ENCODE measurements around the gene ENOX1.
"Not testable (repeated sequence)": the region's sequence is repeated elsewhere in the genome, so short reads cannot be mapped to it uniquely, and the experiment has no call there.

The ENOX1 gene

GRCh38 chr13:43205416-43205815 lies 581.4 kb downstream of the ENOX1 start:
- DNase-seq (ENCODE audit: low spot score), result no peak

DNA sequence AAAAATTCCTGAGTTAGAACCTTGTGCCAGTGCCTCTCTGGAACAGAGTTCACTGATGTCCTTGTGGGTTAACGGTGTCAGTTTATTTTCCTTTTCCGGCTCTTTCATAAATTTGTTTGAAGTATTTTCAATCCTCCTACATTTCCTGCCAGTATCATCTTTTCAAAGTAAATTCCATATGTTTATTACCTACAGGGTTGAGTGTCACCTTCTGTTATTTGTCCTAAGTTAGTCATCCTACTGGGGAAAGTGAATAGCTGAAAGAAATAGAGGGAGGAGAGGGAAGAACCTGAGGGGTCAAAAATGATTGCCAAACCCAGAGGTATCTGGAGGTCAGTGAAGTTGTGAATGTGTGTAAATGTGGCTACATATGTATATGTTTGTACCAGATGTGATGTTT lies 582.2 kb downstream of the ENOX1 start:
- no peak for DNase-seq (ENCODE audit: low spot score)

DNA sequence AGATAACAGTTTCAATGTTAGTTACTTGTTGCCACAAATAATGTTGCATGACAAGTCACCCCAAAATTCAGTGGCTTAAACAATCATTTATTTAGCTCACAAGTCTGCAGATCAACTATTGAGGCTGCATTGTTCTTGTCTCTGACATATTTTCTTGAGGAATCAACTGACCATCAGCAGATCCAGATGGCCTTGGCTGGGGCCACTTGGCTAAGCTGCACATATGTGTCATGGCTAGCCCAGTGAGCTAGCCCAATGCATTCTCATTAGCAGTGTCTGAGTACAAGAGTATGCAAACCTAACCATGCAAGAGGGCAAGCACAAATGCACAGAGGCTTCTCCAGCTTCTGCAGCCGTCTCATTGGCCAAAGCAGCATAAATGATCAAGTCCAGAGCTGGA lies 583.0 kb downstream of the ENOX1 start:
- no peak for DNase-seq (ENCODE audit: low spot score)

- DNase-seq (ENCODE audit: low spot score), result no peak
Measured at GRCh38 chr13:43200736-43201135, 586.0 kb downstream of the ENOX1 start.

DNA sequence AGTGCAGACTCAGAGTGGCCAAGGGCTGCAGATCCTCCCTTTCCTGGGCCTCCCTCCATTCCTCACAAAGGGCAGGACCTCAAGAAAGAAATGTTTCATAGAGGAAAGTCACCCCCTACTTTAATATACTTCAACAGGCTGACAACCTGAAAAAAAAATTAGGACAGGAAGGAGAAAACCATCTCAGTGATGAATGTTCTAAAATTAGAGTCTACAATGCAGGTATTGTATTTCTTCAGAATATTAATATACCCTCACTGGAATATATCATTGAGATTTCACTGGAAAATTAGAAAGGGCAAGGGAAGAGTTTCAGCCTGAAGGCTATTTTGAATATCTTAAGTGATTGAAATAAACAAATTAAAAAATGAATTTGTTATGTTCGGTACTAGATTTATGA lies 586.5 kb downstream of the ENOX1 start:
- no peak for DNase-seq (ENCODE audit: low spot score)

DNA sequence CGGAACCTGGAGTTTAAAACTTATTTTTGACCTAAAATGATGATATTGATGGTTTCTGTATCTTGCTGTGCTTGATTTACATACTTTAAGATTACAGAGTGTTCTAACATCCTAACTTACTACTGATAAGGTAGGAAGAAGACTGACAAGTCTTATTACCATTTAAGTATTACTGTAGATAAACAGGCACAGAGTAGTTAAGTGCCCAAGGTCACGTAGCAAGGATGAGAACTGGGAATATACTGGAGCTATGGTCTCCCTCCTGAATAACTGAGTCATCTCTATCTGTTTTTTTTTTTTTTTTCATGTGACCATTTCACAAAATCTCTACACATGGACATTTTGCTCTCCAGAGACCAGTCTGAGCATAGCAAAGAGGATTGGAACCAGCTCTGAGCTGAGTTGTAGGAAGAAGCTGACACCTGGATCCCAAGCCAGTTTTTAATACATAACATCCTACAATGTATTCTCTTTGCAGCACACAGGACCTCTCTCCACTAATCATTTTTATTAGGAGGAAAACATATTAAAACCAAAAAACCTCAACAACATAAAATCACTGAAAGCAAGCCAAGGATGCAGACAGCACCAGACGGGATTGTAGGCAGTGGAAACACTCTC lies 589.9 kb downstream of the ENOX1 start:
- no peak for DNase-seq (ENCODE audit: low spot score)

DNA sequence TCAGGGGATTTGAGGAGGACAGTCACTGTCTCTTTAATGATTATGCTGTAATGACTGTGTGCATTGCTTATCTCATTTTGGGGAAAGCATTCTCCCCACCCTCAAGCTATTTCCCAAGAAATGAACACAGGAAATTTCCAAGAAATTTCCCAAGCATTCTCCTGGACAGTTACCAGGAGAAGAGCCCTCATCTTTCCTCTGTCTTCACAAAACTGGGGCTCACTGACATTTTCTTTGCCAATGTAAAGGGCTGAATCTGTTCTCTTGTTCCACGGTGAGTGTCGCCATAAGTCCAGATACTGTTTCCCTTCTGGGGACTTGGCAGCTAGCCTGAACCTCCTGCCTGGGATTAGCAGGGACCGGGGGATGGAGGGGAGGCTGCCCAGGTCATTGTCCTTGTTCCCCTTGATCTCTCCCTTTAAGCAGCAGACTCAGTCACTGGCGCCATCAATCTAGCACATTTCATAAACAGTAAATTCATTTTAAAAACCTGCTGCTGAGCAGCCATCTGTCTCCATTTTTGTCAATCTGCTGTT lies 590.6 kb downstream of the ENOX1 start:
- DNase-seq (ENCODE audit: low spot score), result no peak

DNA sequence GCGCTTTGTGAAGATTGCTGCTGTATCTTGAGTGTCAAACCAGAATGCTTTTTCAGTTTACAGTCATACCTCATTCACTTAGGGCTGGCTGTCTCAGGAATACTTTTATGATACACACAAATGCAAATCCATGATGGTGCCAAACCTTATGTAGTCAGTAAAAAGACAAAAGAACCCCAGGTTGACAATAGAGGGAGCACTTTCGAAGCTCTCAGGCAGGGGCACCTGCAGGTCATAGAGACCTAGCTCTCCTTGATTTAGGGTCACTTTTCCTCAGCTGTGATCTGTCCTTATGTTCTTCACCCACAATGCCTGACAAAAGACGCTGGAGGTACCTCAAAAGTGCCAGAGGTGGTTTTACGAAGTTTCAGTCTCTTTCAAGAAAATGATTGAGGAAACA lies 591.2 kb downstream of the ENOX1 start:
- DNase-seq (ENCODE audit: low spot score), result no peak

- no peak for DNase-seq (ENCODE audit: low spot score)
Measured at GRCh38 chr13:43195112-43195511, 591.7 kb downstream of the ENOX1 start.

GRCh38 chr13:43193789-43194420 lies 592.9 kb downstream of the ENOX1 start:
- no peak for DNase-seq (ENCODE audit: low spot score)

- DNase-seq (ENCODE audit: low spot score), result no peak
Measured at GRCh38 chr13:43191546-43191945, 595.2 kb downstream of the ENOX1 start.

GRCh38 chr13:43185226-43185625 lies 601.5 kb downstream of the ENOX1 start:
- no peak for DNase-seq (ENCODE audit: low spot score)

DNA sequence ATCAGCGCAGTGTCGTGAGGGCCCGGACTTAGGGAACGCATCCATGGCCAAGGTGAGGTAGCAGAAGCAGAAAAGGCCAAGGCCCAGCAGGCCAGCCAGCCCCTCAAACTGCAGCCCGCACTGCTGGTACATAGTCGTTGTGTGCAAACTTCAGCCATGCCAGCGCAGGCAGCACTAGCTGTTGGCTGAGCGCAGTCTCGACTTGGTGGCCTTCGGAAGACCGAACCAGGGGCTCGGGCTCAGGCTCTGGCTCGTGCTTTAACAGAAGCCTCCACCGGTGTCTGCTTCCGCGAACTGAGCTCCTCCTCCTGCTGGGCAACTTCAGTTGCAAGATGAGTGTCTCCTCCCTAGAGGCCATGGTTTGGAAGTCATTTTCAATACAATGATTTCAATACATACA lies 605.9 kb downstream of the ENOX1 start:
- DNase-seq (ENCODE audit: low spot score), result no peak

GRCh38 chr13:43180036-43180660 lies 606.6 kb downstream of the ENOX1 start:
- no peak for DNase-seq (ENCODE audit: low spot score)

- DNase-seq (ENCODE audit: low spot score), result no peak
Measured at GRCh38 chr13:43171489-43171888, 615.3 kb downstream of the ENOX1 start.

GRCh38 chr13:43170506-43170905 lies 616.3 kb downstream of the ENOX1 start:
- DNase-seq (ENCODE audit: low spot score), result no peak

GRCh38 chr13:43168434-43168833 lies 618.3 kb downstream of the ENOX1 start:
- not testable (repeated sequence) for DNase-seq (ENCODE audit: low spot score)

GRCh38 chr13:43167731-43168130 lies 619.0 kb downstream of the ENOX1 start:
- no peak for DNase-seq (ENCODE audit: low spot score)

DNA sequence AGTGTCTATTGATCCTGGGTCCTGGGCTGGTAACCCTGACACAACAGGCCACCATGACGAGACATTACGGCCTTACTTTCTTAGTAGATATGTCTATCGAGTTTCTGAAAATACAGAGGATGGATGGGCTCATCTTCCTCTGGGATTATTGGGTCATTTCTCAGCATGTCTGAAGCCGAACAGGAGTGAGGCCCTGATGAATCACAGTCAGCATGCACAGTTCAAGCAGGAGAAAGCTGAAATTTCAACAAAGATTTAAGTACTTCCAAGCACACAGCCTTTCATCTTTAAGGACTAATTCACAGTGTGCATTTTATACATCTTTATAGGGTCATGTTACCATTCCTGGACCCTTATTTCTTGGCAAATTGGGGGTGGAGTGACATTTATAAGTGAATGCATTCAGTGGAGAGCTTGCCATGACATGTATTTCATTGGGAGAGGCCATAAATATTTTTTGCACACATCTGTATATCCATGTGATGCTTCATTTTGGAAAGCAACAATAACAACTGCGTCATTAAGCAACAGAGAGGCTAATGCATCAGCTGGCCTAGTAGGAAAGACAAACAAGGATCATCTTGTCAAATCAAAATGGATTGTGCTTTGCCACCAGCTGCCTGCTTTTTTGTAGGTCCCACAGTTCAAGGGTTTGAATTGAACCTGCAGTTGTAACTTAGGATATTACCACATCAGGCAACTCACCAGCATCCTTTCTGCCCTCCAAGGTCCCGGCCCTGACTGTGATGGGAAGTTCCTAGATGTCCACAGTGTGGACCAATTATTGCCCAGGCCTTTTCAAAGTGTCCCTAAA lies 619.9 kb downstream of the ENOX1 start:
- no peak for DNase-seq (ENCODE audit: low spot score)
